RKO (cell line): Measurements from ENCODE around the gene JPT2.
"Not testable (repeated sequence)": the region's sequence is repeated elsewhere in the genome, so short reads cannot be mapped to it uniquely, and the experiment has no call there.

Source experiments
- DNase-seq: peaks from one replicate; pipeline ENCODE4 v3.0.0-alpha.2; 2016; ENCODE audit warnings: low spot score

JPT2 gene

DNA sequence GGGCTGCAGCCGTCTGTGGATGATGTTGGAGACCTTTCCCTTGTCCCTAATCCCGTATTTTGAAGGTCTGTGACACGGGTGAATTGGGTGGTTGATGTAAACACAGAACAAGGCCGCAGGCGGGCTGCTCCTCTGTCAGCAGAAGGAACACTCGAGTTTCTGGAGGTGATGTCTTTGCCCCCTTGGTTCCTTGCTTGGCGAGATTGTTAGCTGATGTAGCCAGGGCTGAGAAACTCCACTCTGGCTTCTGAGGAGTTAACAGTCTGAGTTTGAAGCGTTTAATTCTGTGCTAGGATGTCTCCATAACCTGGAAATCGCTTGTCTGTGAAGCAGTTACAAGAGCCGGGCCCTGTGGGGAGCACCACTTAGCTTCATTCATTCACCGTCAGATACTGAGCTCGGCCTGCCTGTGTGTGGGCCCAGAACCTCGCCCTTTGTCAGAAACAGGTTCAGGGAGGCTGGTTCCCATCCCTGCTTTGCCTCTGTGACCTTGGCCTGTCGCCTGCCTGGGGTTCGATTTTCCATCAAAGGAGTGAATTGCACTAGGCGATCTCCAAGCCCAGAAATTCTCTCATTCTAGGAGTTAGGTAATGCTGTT lies 29.2 kb downstream of the JPT2 start:
- peak; percentile 53 for DNase-seq

DNA sequence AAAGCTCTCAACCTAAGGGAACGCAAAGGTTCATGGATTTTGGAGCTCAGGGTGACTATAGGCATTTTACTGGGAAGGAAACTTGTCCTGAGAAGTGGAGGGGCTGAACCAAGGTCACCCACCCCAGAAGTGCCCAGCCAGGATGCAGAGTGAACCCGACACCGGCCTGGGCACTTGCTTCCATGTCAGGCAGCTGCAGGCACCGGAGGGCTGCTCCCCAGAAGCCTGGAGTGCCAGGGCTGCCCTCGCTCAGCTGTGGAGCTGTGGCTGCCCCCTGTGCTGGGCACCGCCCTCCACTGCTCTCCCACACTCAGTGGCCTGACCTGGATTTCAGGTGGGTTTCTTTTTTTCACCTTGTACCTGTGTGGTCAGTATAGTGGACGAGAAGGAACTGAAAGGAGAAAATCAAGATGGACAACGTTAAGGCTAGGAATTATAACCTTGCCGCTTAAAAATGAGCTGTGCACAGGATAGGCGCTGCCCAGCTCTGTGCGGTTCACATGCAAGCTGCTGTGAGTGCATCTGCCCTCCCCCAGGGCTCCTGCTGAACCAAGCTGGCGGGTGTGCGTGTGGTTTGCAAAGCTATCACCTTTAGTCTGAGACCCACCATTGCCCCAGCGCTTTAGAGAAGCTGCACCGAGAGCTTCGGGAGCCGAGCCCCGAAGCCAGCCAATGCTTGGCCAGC lies 30.1 kb downstream of the JPT2 start:
- no peak for DNase-seq

DNA sequence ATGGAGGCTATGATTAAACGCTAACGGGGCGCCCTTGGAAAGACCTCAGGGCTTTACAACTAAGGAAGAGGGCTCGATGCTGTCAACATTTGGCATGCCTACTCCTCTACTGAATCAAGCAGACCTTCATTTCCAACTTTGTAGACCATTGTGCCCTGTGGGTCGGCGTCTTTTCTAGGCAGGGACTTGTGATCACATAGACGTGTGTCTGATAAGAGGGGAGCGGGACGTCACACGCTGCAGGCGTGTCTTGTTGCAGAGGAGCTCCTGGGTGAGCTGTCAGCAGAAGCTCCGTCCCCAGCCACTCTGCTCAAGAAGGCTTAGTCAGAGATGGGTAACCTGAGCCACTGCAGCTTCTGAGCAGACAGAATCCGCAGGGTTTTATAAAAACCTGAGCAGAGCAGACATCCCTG lies 30.7 kb downstream of the JPT2 start:
- DNase-seq: no peak

GRCh38 chr16:1709356-1709755 lies 31.3 kb downstream of the JPT2 start:
- DNase-seq: no peak

DNA sequence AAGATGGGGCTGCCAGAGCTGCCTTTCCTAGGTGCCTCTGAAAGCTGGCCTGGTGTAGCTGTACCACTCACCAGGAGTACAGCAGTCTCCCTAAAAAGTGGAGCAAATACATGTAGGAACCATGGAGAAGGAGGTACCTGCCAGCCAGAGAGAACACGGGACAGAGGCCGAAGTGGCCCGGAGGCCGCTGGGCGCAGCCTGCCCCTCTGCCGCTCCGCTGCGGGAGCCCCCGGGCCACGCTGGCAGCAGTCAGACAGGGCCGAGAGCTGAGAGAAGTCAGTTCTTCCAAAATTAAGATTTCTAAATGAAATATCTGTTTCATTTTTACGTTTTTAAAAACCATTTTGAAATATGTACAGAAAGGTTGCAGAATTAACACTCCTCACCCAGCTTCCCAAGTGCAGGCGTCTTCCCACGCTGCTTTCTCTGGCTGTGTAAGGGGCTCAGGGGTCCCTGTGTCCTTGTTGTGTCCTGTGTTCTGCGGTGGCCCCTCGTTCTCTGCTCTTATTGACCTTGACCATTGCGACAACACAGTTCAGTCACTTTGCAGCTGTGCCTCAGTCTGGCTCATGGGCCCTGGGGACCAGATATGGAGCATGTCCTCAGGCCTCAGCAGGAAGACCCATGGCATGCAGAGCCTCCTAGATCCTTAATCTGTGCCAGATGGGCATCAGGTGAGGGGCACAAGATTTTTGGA lies 32.9 kb downstream of the JPT2 start:
- DNase-seq: no peak

- no peak for DNase-seq
Measured at GRCh38 chr16:1712791-1713261, 34.7 kb downstream of the JPT2 start.

DNA sequence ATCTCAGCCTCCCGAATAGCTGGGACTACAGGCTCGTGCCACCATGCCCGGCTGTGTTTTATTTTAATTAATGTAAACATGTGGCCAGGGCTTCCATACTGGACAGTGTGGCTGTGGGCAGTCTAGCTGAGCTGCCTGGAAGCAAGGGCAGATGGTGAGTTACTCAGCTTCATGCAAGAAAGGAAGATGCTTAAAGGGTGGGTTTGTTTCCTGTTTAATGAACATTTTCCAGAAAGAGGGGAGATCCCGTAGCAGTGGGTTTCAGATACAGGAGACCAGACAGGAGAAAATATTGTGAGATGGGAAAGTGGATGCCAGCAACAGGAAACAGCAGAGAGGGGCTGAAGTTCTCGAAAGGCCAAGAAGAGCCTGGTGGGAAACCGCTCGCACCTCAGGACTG lies 35.3 kb downstream of the JPT2 start:
- DNase-seq: no peak

DNA sequence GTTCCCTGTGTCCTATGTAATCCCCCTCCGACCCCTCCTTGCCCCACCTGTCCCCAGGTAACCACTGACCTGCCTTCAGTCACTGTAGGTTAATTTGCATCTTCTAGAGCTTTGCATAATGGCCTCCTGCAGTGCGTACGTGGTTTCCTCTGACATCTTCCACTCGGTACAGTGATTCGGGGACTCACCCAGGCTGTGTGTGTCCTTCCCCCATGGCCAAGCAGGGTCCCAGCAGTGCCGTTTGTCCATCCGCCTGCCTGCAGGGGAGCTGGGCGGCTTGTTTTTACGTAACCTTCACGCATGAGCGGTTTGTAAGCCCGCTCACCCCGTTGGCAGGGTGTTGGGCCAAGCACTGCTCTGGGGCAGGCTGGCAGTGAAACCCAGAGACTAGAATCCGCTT lies 35.9 kb downstream of the JPT2 start:
- no peak for DNase-seq

GRCh38 chr16:1715220-1715619 lies 37.1 kb downstream of the JPT2 start:
- DNase-seq: no peak

DNA sequence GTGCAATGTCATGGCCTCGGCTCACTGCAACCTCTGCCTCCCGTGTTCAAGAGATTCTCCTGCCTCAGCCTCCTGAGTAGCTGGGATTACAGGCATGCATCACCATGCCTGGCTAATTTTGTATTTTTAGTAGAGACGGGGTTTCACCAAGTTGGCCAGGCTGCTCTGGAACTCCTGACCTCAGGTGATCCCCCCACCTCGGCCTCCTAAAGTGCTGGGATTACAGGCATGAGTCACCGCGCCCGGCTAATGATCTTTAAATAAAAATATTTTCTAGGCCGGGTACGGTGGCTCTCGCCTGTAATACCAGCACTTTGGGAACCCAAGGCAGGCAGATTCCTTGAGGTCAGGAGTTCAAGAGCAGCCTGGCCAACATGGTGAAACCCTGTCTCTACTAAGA lies 40.2 kb downstream of the JPT2 start:
- not testable (repeated sequence) for DNase-seq

- not testable (repeated sequence) for DNase-seq
Measured at GRCh38 chr16:1719559-1720229, 41.6 kb downstream of the JPT2 start.

GRCh38 chr16:1721372-1721771 lies 43.3 kb downstream of the JPT2 start:
- no peak for DNase-seq

DNA sequence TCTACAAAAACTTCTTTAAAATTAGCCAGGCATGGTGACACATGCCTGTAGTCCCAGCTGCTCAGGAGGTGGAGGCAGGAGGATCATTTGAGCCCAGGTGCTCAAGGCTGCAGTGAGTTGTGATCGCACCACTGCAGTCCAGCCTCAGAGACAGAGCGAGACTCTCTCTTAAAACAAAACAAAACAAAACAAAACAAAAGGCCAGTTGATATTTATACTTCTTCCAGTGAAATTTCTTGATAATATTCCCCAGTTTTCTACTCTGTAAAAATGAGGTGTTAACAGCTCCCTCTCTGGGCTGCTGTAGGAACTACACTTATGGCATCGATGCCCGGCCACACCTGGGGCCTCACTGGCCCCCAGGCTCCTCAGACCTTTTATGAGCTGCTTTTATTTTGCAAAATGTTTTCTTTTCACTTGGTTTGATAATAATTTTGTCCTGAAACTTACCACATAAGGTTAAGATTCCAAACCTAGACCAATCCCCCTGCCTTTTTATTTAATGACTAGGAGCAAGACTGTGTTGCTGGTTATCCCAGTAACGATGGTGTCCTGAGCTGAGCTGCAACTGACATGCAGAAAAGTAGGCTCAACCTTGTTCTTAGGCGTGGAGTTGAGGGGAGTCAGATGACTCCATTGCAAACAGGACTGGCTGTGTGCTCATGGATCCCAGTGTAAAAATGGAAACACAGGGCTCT lies 45.5 kb downstream of the JPT2 start:
- no peak for DNase-seq

- DNase-seq: no peak
Measured at GRCh38 chr16:1724491-1724890, 46.4 kb downstream of the JPT2 start.

- no peak for DNase-seq
Measured at GRCh38 chr16:1726661-1727502, 48.8 kb downstream of the JPT2 start.

- DNase-seq: no peak
Measured at GRCh38 chr16:1727651-1728624, 49.9 kb downstream of the JPT2 start.

GRCh38 chr16:1729026-1729425 lies 50.9 kb downstream of the JPT2 start:
- DNase-seq: no peak

DNA sequence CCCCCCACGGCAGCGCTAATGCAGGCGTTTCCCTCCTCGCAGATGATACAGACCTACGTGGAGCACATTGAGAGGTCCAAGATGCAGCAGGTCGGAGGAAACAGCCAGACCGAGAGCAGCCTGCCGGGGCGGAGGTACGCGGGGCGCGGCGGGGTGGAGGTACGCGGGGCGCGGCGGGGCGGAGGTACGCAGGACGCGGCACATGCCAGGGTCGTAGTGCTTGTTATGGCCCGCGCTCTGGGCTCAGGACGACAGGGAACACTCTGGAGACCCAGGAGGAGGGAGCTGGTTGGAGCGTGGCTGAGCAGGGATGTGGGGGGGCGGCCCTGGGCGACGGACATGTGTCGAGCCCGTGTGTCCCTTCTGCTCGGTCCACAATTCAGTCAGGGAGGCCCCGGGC lies 51.4 kb downstream of the JPT2 start:
- no peak for DNase-seq

GRCh38 chr16:1731073-1731472 lies 53.0 kb downstream of the JPT2 start:
- no peak for DNase-seq

DNA sequence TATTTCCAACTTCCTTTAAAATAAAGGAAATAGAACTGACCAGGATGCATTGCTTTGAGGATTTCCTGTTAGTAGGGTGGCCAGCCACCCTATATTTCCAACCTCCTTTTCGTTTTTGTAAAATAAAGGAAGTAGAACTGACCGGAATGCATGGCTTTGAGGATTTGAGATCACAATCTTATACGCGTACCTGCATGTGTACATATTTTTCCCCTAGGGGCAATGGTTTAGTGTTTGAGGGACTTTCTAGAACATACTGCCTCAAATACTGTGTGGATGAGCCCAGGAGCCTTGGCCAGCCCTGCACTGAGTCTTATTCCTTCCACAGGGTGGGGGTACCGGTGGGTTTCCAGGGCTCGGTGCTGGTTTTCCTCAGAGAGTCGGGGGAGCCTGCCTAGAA lies 53.5 kb downstream of the JPT2 start:
- DNase-seq: no peak
